K562 (cell line): Measurements from ENCODE around the gene ENTPD6. TPM values are rescaled to one million over a fixed set of nuclear protein-coding genes. Genes with fewer than 3 reads are reported as not detected.

Experiments
- CBFB ChIP-seq: sonication (generic); formaldehyde crosslinking; IDR thresholded peaks from 2 replicates; pipeline ENCODE4 v1.4.0; 2020; ENCODE audit warnings: mild to moderate bottlenecking, missing genetic modification reagents
- COPS2 ChIP-seq: fragments of 450-650 bp; conservative IDR thresholded peaks from 2 replicates; pipeline ENCODE4 v1.6.1; 2016; ENCODE audit warnings: mild to moderate bottlenecking, moderate library complexity
- FOS ChIP-seq: IDR thresholded peaks from 3 replicates; pipeline ENCODE4 v1.6.1; 2011; ENCODE audit not compliant: insufficient read length; ENCODE audit errors: extremely low read depth
- FOXK2 ChIP-seq, 2 experiments: fragments of 450-650 bp; IDR thresholded peaks in 1 of 2; conservative IDR thresholded peaks in 1 of 2; 2 replicates each; pipeline ENCODE4 v1.6.1; 2016; ENCODE audit warnings: low read depth in 2 of 2, mild to moderate bottlenecking in 1 of 2
- HNRNPK ChIP-seq: fragments of 200-400 bp; formaldehyde crosslinking; IDR thresholded peaks from one replicate; pipeline ENCODE4 v1.6.1; 2018; ENCODE audit warnings: mild to moderate bottlenecking, low read depth, low read length; ENCODE audit not compliant: poor library complexity, severe bottlenecking
- JUND ChIP-seq, 2 experiments: IDR thresholded peaks; 2 replicates in 1 of 2; 3 replicates in 1 of 2; pipeline ENCODE4 v1.6.1; 2011; ENCODE audit warnings: borderline replicate concordance in 2 of 2, low read depth in 2 of 2, low read length in 2 of 2, improper control_type of control experiment in 1 of 2, missing biosample characterization in 1 of 2, missing genetic modification characterization in 1 of 2, missing genetic modification reagents in 1 of 2
- KAT7 ChIP-seq: sonication (generic); formaldehyde crosslinking; IDR thresholded peaks from 2 replicates; pipeline ENCODE4 v1.8.0; 2022; ENCODE audit warnings: missing genetic modification reagents, mild to moderate bottlenecking, borderline replicate concordance
- MECOM ChIP-seq: fragments of 250-450 bp; sonication (Bioruptor Pico); IDR thresholded peaks from 2 replicates; pipeline ENCODE4 v1.8.0; 2022; ENCODE audit warnings: inconsistent platforms
- NFRKB ChIP-seq: fragments of 450-650 bp; IDR thresholded peaks from 2 replicates; pipeline ENCODE4 v1.6.1; 2016; ENCODE audit warnings: low read depth
- PTBP1 ChIP-seq: fragments of 200-400 bp; formaldehyde crosslinking; IDR thresholded peaks from 2 replicates; pipeline ENCODE4 v1.6.1; 2017; ENCODE audit warnings: low read depth, low read length
- RBM39 ChIP-seq: fragments of 200-400 bp; formaldehyde crosslinking; optimal IDR thresholded peaks from 2 replicates; pipeline ENCODE3; 2018; ENCODE audit warnings: low read depth, low read length
- SRF ChIP-seq, 2 experiments: fragments of 250-450, 450-650 bp in 1 of 2; sonication (Bioruptor Pico) in 1 of 2; sonication (generic) in 1 of 2; formaldehyde crosslinking; IDR thresholded peaks; 2 replicates each; pipeline versions ENCODE4 v1.5.0 to v1.5.1; 2020 to 2022; ENCODE audit warnings: mild to moderate bottlenecking in 1 of 2, missing genetic modification reagents in 1 of 2
- SRSF1 ChIP-seq: fragments of 200-400 bp; formaldehyde crosslinking; IDR thresholded peaks from 2 replicates; pipeline ENCODE4 v1.6.1; 2017; ENCODE audit warnings: mild to moderate bottlenecking, low read depth, low read length, moderate library complexity
- TEAD4 ChIP-seq, 2 experiments: sonication (generic) in 1 of 2; formaldehyde crosslinking in 1 of 2; IDR thresholded peaks; 2 replicates each; pipeline versions ENCODE4 v1.6.1 to v1.8.0; 2012 to 2022; ENCODE audit warnings: borderline replicate concordance in 1 of 2, inconsistent platforms in 1 of 2, low read length in 1 of 2, mild to moderate bottlenecking in 1 of 2, missing genetic modification reagents in 1 of 2
- ZNF146 ChIP-seq: IDR thresholded peaks from one replicate; pipeline ENCODE4 v1.6.1; 2018; ENCODE audit warnings: missing compliant biosample characterization; ENCODE audit not compliant: unreplicated experiment
- ZNF561 ChIP-seq: fragments of 450-650 bp; formaldehyde crosslinking; conservative IDR thresholded peaks from 2 replicates; pipeline ENCODE4 v1.4.0; 2020; ENCODE audit warnings: mild to moderate bottlenecking, moderate library complexity
- ZNF584 ChIP-seq: fragments of 200-800 bp; sonication (Bioruptor generic); IDR thresholded peaks from 2 replicates; pipeline ENCODE4 v1.6.1; 2016; ENCODE audit warnings: low read depth, mild to moderate bottlenecking, missing genetic modification characterization, missing compliant biosample characterization
- polyA plus RNA-seq, 8 experiments: library from polyadenylated mRNA; depleted of rRNA in 4 of 8; stranded (reverse) in 5 of 8; unstranded in 3 of 8; fragments of >200 nt; fragmentation: Nextera tagmentation in 2 of 8; fragmentation: Illumina TruSeq in 1 of 8; extraction: Ambion mirVana in 2 of 8; extraction: Trizol in 1 of 8; gene quantifications; 2 replicates each; pipeline versions ENCODE4 v1.2.1 to v1.2.3, GENCODE V29; 2011 to 2014; ENCODE audit warnings: inconsistent platforms in 1 of 8, missing spikeins in 1 of 8
- total RNA-seq, 7 experiments: library from RNA; depleted of rRNA in 6 of 7; stranded (reverse); fragments of >200 nt in 6 of 7; fragmentation: Illumina TruSeq in 2 of 7; extraction: Trizol in 2 of 7; gene quantifications; 2 replicates each; pipeline versions ENCODE4 v1.2.1 to v1.2.3, GENCODE V29; 2011 to 2021; ENCODE audit warnings: low replicate concordance in 1 of 7
- TF ChIP-seq, protein P1 (sequence below): sonication (generic); formaldehyde crosslinking; IDR thresholded peaks from 2 replicates; pipeline ENCODE4 v1.8.0; 2022; ENCODE audit warnings: missing genetic modification reagents, mild to moderate bottlenecking, borderline replicate concordance
- TF ChIP-seq, protein P2 (sequence below): fragments of 450-650 bp; IDR thresholded peaks from one replicate; pipeline ENCODE4 v1.6.1; 2018; ENCODE audit warnings: mild to moderate bottlenecking, moderate library complexity; ENCODE audit not compliant: partially characterized antibody
- TF ChIP-seq, protein P3 (sequence below), 2 experiments: fragments of 450-650 bp; conservative IDR thresholded peaks; 2 replicates each; pipeline ENCODE4 v1.6.1; 2017; ENCODE audit warnings: mild to moderate bottlenecking in 2 of 2, moderate library complexity in 2 of 2

ENTPD6 gene
- total and polyA plus RNA-seq, 9 of the 15 experiments (the other 6 are each of a cell fraction or from before 2014, with no cell fraction given), result 0.82 to 36.8 (median 22.4) TPM

DNA sequence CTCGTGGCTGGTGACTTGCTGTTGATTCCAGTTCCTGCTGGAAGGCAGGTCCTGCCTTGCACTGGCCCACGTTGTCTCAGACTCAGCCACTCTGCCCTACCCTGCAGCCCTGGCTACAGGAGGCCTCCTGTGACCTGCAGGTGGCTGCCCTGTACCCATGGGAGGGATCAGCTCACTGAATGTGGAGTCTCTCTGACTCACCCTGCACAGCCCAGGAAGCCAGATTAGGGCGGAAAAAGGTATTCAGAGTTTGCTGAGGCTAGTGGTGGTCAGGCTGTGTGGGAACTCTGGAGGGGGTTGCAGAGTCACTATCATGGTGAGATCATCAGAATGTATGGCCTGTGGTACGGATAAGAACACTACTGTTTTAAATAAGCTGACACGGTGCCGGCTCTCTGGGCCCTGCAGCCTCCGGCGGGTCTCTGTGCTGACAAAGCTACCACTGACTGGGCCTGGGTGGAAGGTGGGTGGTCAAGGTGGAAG is 27.7 kb downstream of the ENTPD6 start (continued):
- TF ChIP-seq, protein P1, sequence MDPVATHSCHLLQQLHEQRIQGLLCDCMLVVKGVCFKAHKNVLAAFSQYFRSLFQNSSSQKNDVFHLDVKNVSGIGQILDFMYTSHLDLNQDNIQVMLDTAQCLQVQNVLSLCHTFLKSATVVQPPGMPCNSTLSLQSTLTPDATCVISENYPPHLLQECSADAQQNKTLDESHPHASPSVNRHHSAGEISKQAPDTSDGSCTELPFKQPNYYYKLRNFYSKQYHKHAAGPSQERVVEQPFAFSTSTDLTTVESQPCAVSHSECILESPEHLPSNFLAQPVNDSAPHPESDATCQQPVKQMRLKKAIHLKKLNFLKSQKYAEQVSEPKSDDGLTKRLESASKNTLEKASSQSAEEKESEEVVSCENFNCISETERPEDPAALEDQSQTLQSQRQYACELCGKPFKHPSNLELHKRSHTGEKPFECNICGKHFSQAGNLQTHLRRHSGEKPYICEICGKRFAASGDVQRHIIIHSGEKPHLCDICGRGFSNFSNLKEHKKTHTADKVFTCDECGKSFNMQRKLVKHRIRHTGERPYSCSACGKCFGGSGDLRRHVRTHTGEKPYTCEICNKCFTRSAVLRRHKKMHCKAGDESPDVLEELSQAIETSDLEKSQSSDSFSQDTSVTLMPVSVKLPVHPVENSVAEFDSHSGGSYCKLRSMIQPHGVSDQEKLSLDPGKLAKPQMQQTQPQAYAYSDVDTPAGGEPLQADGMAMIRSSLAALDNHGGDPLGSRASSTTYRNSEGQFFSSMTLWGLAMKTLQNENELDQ (CRISPR knock-in tag), result no peak
- TF ChIP-seq, protein P2, sequence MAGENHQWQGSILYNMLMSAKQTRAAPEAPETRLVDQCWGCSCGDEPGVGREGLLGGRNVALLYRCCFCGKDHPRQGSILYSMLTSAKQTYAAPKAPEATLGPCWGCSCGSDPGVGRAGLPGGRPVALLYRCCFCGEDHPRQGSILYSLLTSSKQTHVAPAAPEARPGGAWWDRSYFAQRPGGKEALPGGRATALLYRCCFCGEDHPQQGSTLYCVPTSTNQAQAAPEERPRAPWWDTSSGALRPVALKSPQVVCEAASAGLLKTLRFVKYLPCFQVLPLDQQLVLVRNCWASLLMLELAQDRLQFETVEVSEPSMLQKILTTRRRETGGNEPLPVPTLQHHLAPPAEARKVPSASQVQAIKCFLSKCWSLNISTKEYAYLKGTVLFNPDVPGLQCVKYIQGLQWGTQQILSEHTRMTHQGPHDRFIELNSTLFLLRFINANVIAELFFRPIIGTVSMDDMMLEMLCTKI, result no peak
- no peak for TF ChIP-seq COPS2
- TF ChIP-seq RBM39, result no peak
- no peak for TF ChIP-seq ZNF561 (CRISPR knock-in tag)
- 0 out of 4 replicates have a peak, but pooled peaks of 1 of the 2 experiments have one; percentile 54 for TF ChIP-seq SRF (CRISPR knock-in tag; IDR thresholded peaks at IDR 0.05)
- TF ChIP-seq PTBP1, result no peak
- TF ChIP-seq JUND (IDR thresholded peaks at IDR 0.05; ENCODE audit: borderline replicate concordance, low read depth, low read length), result peak; percentile 92
- TF ChIP-seq JUND (tag; IDR thresholded peaks at IDR 0.05; ENCODE audit: borderline replicate concordance, low read depth, low read length), result peak; percentile 89
- TF ChIP-seq SRSF1, result no peak
- TF ChIP-seq MECOM (CRISPR knock-in tag), result no peak
- TF ChIP-seq ZNF146 (CRISPR knock-in tag), result no peak
- peak; percentile 60; the same call in 1 of the 2 replicates for TF ChIP-seq TEAD4 (IDR thresholded peaks at IDR 0.05; ENCODE audit: low read length)
- TF ChIP-seq TEAD4 (CRISPR knock-in tag; IDR thresholded peaks at IDR 0.05; ENCODE audit: borderline replicate concordance), result no peak
- TF ChIP-seq ZNF584 (CRISPR knock-in tag), result no peak
- no peak for TF ChIP-seq CBFB
- TF ChIP-seq FOS, result peak; percentile 34
- TF ChIP-seq NFRKB, result no peak
- TF ChIP-seq FOXK2 (conservative IDR thresholded peaks at IDR 0.05 in 1 of 2, IDR thresholded peaks at IDR 0.05 in 1 of 2; ENCODE audit: low read depth in 2 of 2), result no peak
- TF ChIP-seq KAT7 (CRISPR knock-in tag), result no peak
- TF ChIP-seq, protein P3, sequence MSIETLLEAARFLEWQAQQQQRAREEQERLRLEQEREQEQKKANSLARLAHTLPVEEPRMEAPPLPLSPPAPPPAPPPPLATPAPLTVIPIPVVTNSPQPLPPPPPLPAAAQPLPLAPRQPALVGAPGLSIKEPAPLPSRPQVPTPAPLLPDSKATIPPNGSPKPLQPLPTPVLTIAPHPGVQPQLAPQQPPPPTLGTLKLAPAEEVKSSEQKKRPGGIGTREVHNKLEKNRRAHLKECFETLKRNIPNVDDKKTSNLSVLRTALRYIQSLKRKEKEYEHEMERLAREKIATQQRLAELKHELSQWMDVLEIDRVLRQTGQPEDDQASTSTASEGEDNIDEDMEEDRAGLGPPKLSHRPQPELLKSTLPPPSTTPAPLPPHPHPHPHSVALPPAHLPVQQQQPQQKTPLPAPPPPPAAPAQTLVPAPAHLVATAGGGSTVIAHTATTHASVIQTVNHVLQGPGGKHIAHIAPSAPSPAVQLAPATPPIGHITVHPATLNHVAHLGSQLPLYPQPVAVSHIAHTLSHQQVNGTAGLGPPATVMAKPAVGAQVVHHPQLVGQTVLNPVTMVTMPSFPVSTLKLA (conservative IDR thresholded peaks at IDR 0.05), result 0 out of 4 replicates have a peak, but pooled peaks of 1 of the 2 experiments have one; percentile 25
- no peak for TF ChIP-seq HNRNPK
